Endothelial cell of umbilical vein (primary cell): ENCODE data around the gene BCAP31. TPM values are rescaled to one million over a fixed set of nuclear protein-coding genes. Genes with fewer than 3 reads are reported as not detected.

Source experiments
- BruUV-seq: library from RNA; stranded (reverse); fragments of 400-500 nt; replicated peaks from 2 replicates; lab custom pipeline; 2021; lab: Mats Ljungman, UMichigan
- CTCF ChIA-PET: fragments of 300-600, 350-600 bp; sonication (Branson Sonifier 250); formaldehyde crosslinking; loops from one replicate; lab custom pipeline; 2021; ENCODE audit warnings: antibody characterized with exemption, inconsistent platforms; lab: Charles Lee
- POLR2A ChIA-PET: fragments of 300-600, 350-600 bp; sonication (Branson Sonifier 250); formaldehyde crosslinking; loops from one replicate; lab custom pipeline; 2021; ENCODE audit warnings: antibody characterized with exemption, inconsistent platforms; lab: Charles Lee
- DNase-seq: peaks from one replicate; pipeline ENCODE4 v3.0.0-alpha.2; 2011; ENCODE audit warnings: low read depth, low spot score
- FAIRE-seq: peaks from 2 replicates; lab custom pipeline; 2011; peaks lifted over from hg19 to GRCh38; lab: Jason Lieb, UNC
- H2AFZ ChIP-seq: 2 replicates; pipeline ENCODE4 v1.6.0; 2012; ENCODE audit warnings: low read depth, low read length, control low read depth, inconsistent platforms
- H3K27ac ChIP-seq: 2 replicates; pipeline ENCODE4 v1.5.1; 2011; ENCODE audit warnings: low read depth, mild to moderate bottlenecking, control low read depth, low read length, moderate library complexity; ENCODE audit not compliant: insufficient read depth
- H3K27me3 ChIP-seq, 2 experiments: 2 replicates each; pipeline versions ENCODE4 v1.6.0 to v1.6.1; 2011; ENCODE audit warnings: low read length in 2 of 2, mixed read lengths in 1 of 2; ENCODE audit not compliant: control insufficient read depth in 2 of 2, insufficient read depth in 2 of 2
- H3K36me3 ChIP-seq, 2 experiments: 2 replicates in 1 of 2; 3 replicates in 1 of 2; pipeline ENCODE4 v1.5.1; 2011; ENCODE audit warnings: low read length in 2 of 2, mild to moderate bottlenecking in 1 of 2, moderate library complexity in 1 of 2; ENCODE audit not compliant: control insufficient read depth in 2 of 2, insufficient read depth in 2 of 2; ENCODE audit errors: extremely low read depth in 1 of 2
- H3K4me1 ChIP-seq: 3 replicates; pipeline ENCODE4 v1.5.1; 2011; ENCODE audit warnings: mild to moderate bottlenecking, low read length; ENCODE audit not compliant: control insufficient read depth, insufficient read depth; ENCODE audit errors: extremely low read depth
- H3K4me2 ChIP-seq: 2 replicates; pipeline ENCODE4 v1.6.1; 2011; ENCODE audit warnings: low read length, control low read depth, mixed read lengths; ENCODE audit not compliant: insufficient read depth
- H3K4me3 ChIP-seq, 3 experiments: fragments of 200-600 bp in 1 of 3; sonication (generic), shearing (Covaris generic) in 1 of 3; replicated peaks in 1 of 3; 2 replicates each; pipeline ENCODE4 v1.5.1; 2011 to 2016; ENCODE audit warnings: control low read depth in 3 of 3, low read length in 3 of 3, mild to moderate bottlenecking in 2 of 3, inconsistent platforms in 1 of 3, low read depth in 1 of 3, moderate library complexity in 1 of 3; ENCODE audit not compliant: insufficient read depth in 1 of 3
- H3K79me2 ChIP-seq: 2 replicates; pipeline ENCODE4 v1.6.0; 2012; ENCODE audit warnings: low read length, inconsistent platforms; ENCODE audit not compliant: control insufficient read depth, insufficient read depth
- H3K9ac ChIP-seq: replicated peaks from 2 replicates; pipeline ENCODE3; 2011; ENCODE audit warnings: low read length, control low read depth; ENCODE audit not compliant: insufficient read depth; ENCODE audit errors: extremely low read depth
- H3K9me1 ChIP-seq: replicated peaks from 3 replicates; pipeline ENCODE4 v1.6.0; 2011; ENCODE audit warnings: mild to moderate bottlenecking, low read length; ENCODE audit not compliant: control insufficient read depth, insufficient read depth; ENCODE audit errors: extremely low read depth
- H3K9me3 ChIP-seq: replicated peaks from 2 replicates; pipeline ENCODE4 v1.5.1; 2012; ENCODE audit warnings: low read length, inconsistent platforms; ENCODE audit not compliant: control insufficient read depth, insufficient read depth
- H4K20me1 ChIP-seq: replicated peaks from 2 replicates; pipeline ENCODE3; 2011; ENCODE audit warnings: mild to moderate bottlenecking, low read length; ENCODE audit not compliant: control insufficient read depth, insufficient read depth; ENCODE audit errors: extremely low read depth
- CTCF ChIP-seq, 2 donors: IDR thresholded peaks; 1 replicate in 1 of 2; 2 replicates in 1 of 2; pipeline ENCODE4 v1.5.1; 2011; ENCODE audit warnings: low read length in 2 of 2, mild to moderate bottlenecking in 2 of 2, moderate library complexity in 2 of 2, control low read depth in 1 of 2, inconsistent platforms in 1 of 2, low read depth in 1 of 2; ENCODE audit not compliant: insufficient read depth in 1 of 2; ENCODE audit errors: extremely low read depth in 1 of 2
- GATA2 ChIP-seq: IDR thresholded peaks from 2 replicates; pipeline ENCODE4 v1.7.0; 2011; ENCODE audit warnings: low read depth, mild to moderate bottlenecking, moderate library complexity, mixed read lengths, low read length; ENCODE audit not compliant: insufficient read length, insufficient read depth
- dilution Hi-C: fragments of 300-500 bp; cut with MboI; formaldehyde crosslinking; loops from one replicate; pipeline ENCODE4 v1.15.0; 2019; ENCODE audit warnings: low sequenced_read_pairs; ENCODE audit not compliant: extremely low pct_ligation_motif_present
- intact Hi-C: fragments of 100-400 bp; cut with micrococcal nuclease; formaldehyde crosslinking; loops from one replicate; pipeline ENCODE4 v1.10.0; 2022
- polyA plus RNA-seq, 4 experiments: library from polyadenylated mRNA; depleted of rRNA in 3 of 4; stranded (reverse) in 3 of 4; unstranded in 1 of 4; fragments of >200 nt; gene quantifications; 2 replicates each; pipeline versions ENCODE4 v1.2.1 to v1.2.3, GENCODE V29; 2011 to 2012; ENCODE audit warnings: missing spikeins in 1 of 4
- total RNA-seq: library from RNA; stranded (reverse); gene quantifications from 2 replicates; pipeline ENCODE4 v1.2.3, GENCODE V29; 2021

BCAP31 gene
- total and polyA plus RNA-seq, 2 donors (not counting 3 experiments of a cell fraction or from before 2014, with no cell fraction given) = 169 to 203 TPM

GRCh38 chrX:153671589-153672530, 52.3 kb downstream of the BCAP31 start:
- Histone ChIP-seq H3K4me2 (no peak overlapping the region), H3K9me1 (no peaks in the 10 kb centered on the region), H2AFZ (no peak overlapping the region), H3K9me3 (no peaks in the 10 kb centered on the region), H3K27me3 (peaks cover 5 to 12% of the 10 kb centered on the region in 2 experiments), H3K4me1 (no peaks in the 10 kb centered on the region), H4K20me1 (no peaks in the 10 kb centered on the region), H3K4me3 (no peak overlapping the region), H3K79me2 (no peaks in the 10 kb centered on the region), H3K27ac (no peak overlapping the region), H3K9ac (no peak overlapping the region), H3K36me3 (no peaks in the 10 kb centered on the region)
- no peak for DNase-seq
- intact Hi-C loops (no loop called here), dilution Hi-C loops (no loop called here)
- ChIA-PET CTCF (interaction anchor here (1.2 to 6.8 kb wide), 3 partner anchors 12 to 118 kb away, joined by 5 to 89 read pairs (median 18); no protein-coding TSS in a partner anchor), POLR2A (no interaction called here)
- TF ChIP-seq CTCF (IDR thresholded peaks at IDR 0.05; ENCODE audit: extremely low read depth in 1 of 2, insufficient read depth in 1 of 2, low read depth in 1 of 2, low read length in 2 of 2) = no peak
- no peak for TF ChIP-seq GATA2
- BruUV-seq = no TSS peak
- FAIRE-seq = no peak
